ENCODE measurements around the gene GTF2B.
A peak's percentile ranks its signal among the peaks of the same experiment; 100 is the strongest.
"Not testable (repeated sequence)": the region's sequence is repeated elsewhere in the genome, so short reads cannot be mapped to it uniquely, and the experiment has no call there.

GTF2B gene

GRCh38 chr1:88900883-88901282 is 9.5 kb upstream of the GTF2B start:
- no peaks in the 10 kb centered on the region for H3K9me3 Mint-ChIP-seq

GRCh38 chr1:88897070-88897730 is 5.8 kb upstream of the GTF2B start:
- Mint-ChIP-seq H3K27ac (no peak overlapping the region), H3K9me3 (peaks cover 1% of the 10 kb centered on the region), H3K4me3 (no peak overlapping the region), H3K36me3 (ENCODE audit: low read depth) (no peaks in the 10 kb centered on the region), H3K4me1 (ENCODE audit: low read depth) (peaks cover 4% of the 10 kb centered on the region), H3K27me3 (ENCODE audit: low read depth) (no peaks in the 10 kb centered on the region)
- DNase-seq (ENCODE audit: low spot score) = no peak

More at GRCh38 chr1:88900883-88901282, 9.5 kb upstream of the GTF2B start:
- no peak for DNase-seq (ENCODE audit: low spot score)
- Mint-ChIP-seq H3K36me3 (ENCODE audit: low read depth) (no peaks in the 10 kb centered on the region), H3K27me3 (ENCODE audit: low read depth) (no peaks in the 10 kb centered on the region), H3K4me1 (ENCODE audit: low read depth) (no peaks in the 10 kb centered on the region), H3K27ac (no peak overlapping the region), H3K4me3 (no peak overlapping the region)

DNA sequence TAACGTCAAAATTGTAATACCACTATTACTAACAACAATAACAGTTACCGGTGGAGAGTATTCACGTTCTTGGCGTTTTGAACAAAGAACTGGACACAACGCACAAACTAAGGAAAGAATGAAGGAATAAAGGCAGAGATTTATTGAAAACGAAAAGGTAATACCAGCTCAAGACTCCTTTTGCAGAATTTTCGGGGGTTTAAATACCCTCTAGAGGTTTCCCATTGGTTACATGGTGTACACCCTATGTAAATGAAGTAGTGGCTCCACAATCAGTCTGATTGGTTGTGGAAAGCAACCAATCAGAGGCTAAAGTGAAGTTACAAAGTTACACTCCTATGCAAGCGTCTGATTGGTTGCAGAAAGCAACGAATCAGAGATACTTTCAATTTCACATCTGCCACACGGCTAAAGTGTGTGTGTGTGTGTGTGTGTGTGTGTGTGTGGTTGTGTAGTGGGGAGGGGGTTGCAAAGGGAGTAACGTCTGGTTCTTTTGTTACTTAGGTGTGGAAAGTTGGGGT is 1.1 kb upstream of the GTF2B start:
- DNase-seq (ENCODE audit: low spot score) = no peak

GRCh38 chr1:88891951-88892340 is 579 bp upstream of the GTF2B start:
- Mint-ChIP-seq H3K36me3 (ENCODE audit: low read depth) (peaks cover 21% of the 10 kb centered on the region), H3K4me1 (ENCODE audit: low read depth) (peaks cover 32% of the 10 kb centered on the region), H3K4me3 (peak overlapping the region; percentile 97), H3K27me3 (ENCODE audit: low read depth) (no peaks in the 10 kb centered on the region), H3K27ac (peak overlapping the region; percentile 98), H3K9me3 (peaks cover 4% of the 10 kb centered on the region)
- DNase-seq (ENCODE audit: low spot score) = no peak

More for the DNA sequence above, 1.1 kb upstream of the GTF2B start:
- H3K36me3 Mint-ChIP-seq (ENCODE audit: low read depth) = peaks cover 17% of the 10 kb centered on the region
- peak overlapping the region; percentile 97 for H3K4me3 Mint-ChIP-seq
- H3K27ac Mint-ChIP-seq = peak overlapping the region; percentile 98
- H3K27me3 Mint-ChIP-seq (ENCODE audit: low read depth) = no peaks in the 10 kb centered on the region
- peaks cover 32% of the 10 kb centered on the region for H3K4me1 Mint-ChIP-seq (ENCODE audit: low read depth)
- H3K9me3 Mint-ChIP-seq = peaks cover 4% of the 10 kb centered on the region

- peak overlapping the region; percentile 98 for H3K27ac Mint-ChIP-seq
- H3K4me1 Mint-ChIP-seq (ENCODE audit: low read depth) = peaks cover 32% of the 10 kb centered on the region
- peak overlapping the region; percentile 97 for H3K4me3 Mint-ChIP-seq
- no peaks in the 10 kb centered on the region for H3K27me3 Mint-ChIP-seq (ENCODE audit: low read depth)
- H3K36me3 Mint-ChIP-seq (ENCODE audit: low read depth) = peaks cover 26% of the 10 kb centered on the region
- H3K9me3 Mint-ChIP-seq = peaks cover 4% of the 10 kb centered on the region
- DNase-seq (ENCODE audit: low spot score) = peak; percentile 29
These were observed 513 bp downstream of the GTF2B start for GRCh38 chr1:88890791-88891317.

DNA sequence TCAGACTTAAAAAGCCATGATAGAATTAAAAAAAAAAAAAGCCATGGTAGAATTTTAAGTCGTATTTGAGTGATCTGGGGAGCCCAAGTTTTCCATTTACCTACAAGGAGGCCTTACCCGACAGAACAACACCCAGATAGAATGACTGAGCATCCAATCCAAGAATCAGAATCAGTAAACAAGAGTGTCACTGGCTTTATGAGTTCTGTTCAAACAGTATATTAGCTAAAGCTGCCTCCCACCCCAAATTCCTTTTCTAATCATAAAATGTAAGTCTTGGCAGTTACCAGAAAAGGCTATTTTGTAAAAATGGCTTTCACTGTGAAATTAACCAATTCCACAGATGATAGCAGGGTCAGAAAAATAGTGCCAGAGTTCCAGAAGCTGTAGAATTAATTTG is 1.2 kb downstream of the GTF2B start:
- peak overlapping the region; percentile 98 for H3K27ac Mint-ChIP-seq
- H3K27me3 Mint-ChIP-seq (ENCODE audit: low read depth) = no peaks in the 10 kb centered on the region
- H3K4me3 Mint-ChIP-seq = peak overlapping the region; percentile 97
- H3K36me3 Mint-ChIP-seq (ENCODE audit: low read depth) = peaks cover 26% of the 10 kb centered on the region
- peaks cover 4% of the 10 kb centered on the region for H3K9me3 Mint-ChIP-seq
- DNase-seq (ENCODE audit: low spot score) = no peak
- peaks cover 32% of the 10 kb centered on the region for H3K4me1 Mint-ChIP-seq (ENCODE audit: low read depth)

GRCh38 chr1:88888750-88889149 is 2.6 kb downstream of the GTF2B start:
- DNase-seq (ENCODE audit: low spot score) = no peak
- peaks cover 4% of the 10 kb centered on the region for H3K9me3 Mint-ChIP-seq
- peak overlapping the region; percentile 78 for H3K27ac Mint-ChIP-seq
- H3K27me3 Mint-ChIP-seq (ENCODE audit: low read depth) = no peaks in the 10 kb centered on the region
- H3K36me3 Mint-ChIP-seq (ENCODE audit: low read depth) = peaks cover 38% of the 10 kb centered on the region
- peaks cover 35% of the 10 kb centered on the region for H3K4me1 Mint-ChIP-seq (ENCODE audit: low read depth)
- peak overlapping the region; percentile 65 for H3K4me3 Mint-ChIP-seq

GRCh38 chr1:88885933-88886332 is 5.4 kb downstream of the GTF2B start:
- H3K9me3 Mint-ChIP-seq = no peaks in the 10 kb centered on the region
- H3K4me1 Mint-ChIP-seq (ENCODE audit: low read depth) = peaks cover 48% of the 10 kb centered on the region
- H3K27me3 Mint-ChIP-seq (ENCODE audit: low read depth) = no peaks in the 10 kb centered on the region
- H3K4me3 Mint-ChIP-seq = no peak overlapping the region
- peaks cover 52% of the 10 kb centered on the region for H3K36me3 Mint-ChIP-seq (ENCODE audit: low read depth)
- no peak for DNase-seq (ENCODE audit: low spot score)
- no peak overlapping the region for H3K27ac Mint-ChIP-seq

DNA sequence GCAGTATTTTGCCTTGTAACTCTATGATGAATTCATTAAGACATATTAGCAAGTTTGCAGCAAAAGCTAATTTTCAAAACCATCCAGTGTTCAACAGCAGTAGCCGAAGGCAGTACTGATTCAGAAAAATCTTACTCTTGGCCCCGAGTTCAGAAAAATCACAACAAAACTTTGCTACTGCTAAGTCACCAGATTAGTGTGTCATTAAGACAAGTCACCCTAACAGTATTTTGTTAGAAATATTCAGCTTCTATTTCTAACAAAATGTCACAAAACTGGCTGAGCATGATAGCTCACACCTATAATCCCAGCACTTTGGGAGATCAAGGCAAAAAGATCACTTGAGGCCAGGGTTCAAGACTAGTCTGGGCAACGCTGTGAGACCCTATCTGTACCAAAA is 8.2 kb downstream of the GTF2B start:
- H3K4me1 Mint-ChIP-seq (ENCODE audit: low read depth) = peaks cover 34% of the 10 kb centered on the region
- H3K4me3 Mint-ChIP-seq = no peak overlapping the region
- H3K27me3 Mint-ChIP-seq (ENCODE audit: low read depth) = no peaks in the 10 kb centered on the region
- H3K27ac Mint-ChIP-seq = no peak overlapping the region
- peaks cover 50% of the 10 kb centered on the region for H3K36me3 Mint-ChIP-seq (ENCODE audit: low read depth)
- DNase-seq (ENCODE audit: low spot score) = no peak
- H3K9me3 Mint-ChIP-seq = no peaks in the 10 kb centered on the region

DNA sequence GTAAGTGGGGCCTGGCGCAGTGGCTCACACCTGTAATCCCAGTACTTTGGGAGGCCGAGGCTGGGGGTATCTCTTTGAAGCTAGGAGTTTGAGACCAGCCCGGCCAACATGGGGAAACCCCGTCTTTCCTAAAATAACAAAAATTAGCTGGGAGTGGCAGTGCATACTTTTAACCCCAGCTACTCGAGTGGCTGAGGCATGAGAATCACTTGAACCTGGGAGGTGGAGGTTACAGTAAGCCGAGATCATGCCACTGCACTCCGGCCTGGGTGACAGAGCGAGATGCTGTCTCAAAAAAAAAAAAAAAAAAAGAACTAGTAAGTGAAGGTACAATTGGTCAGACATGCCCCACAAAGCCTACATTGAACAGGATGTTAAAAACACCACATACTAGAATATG is 10.7 kb downstream of the GTF2B start:
- Mint-ChIP-seq H3K36me3 (ENCODE audit: low read depth) (peaks cover 36% of the 10 kb centered on the region), H3K4me1 (ENCODE audit: low read depth) (peaks cover 30% of the 10 kb centered on the region)
- not testable (repeated sequence) for H3K4me3 Mint-ChIP-seq; DNase-seq (ENCODE audit: low spot score); H3K9me3 Mint-ChIP-seq; H3K27ac Mint-ChIP-seq; H3K27me3 Mint-ChIP-seq (ENCODE audit: low read depth)

DNA sequence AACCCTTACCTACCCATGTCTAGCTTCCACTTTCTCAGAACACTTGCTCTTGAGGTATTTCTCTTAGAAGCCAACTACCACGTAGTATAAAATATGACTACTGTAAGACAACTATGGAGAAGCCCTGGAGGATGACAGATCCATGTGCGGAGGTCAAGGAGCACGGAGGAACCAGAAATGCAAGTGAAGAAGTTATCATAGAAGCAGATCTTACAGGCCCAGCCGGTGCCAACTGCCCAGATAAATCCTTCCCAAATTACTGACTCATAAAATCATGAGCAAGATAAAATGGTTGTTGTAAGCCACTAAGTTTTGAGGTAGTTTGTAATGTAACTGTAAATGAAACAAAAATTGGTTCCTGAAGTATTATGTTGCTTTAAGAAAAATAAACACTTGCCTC is 12.6 kb downstream of the GTF2B start:
- H3K27ac Mint-ChIP-seq = no peak overlapping the region
- no peak for DNase-seq (ENCODE audit: low spot score)
- H3K4me1 Mint-ChIP-seq (ENCODE audit: low read depth) = peaks cover 31% of the 10 kb centered on the region
- peaks cover 28% of the 10 kb centered on the region for H3K36me3 Mint-ChIP-seq (ENCODE audit: low read depth)
- no peak overlapping the region for H3K4me3 Mint-ChIP-seq
- no peaks in the 10 kb centered on the region for H3K27me3 Mint-ChIP-seq (ENCODE audit: low read depth)
- H3K9me3 Mint-ChIP-seq = no peaks in the 10 kb centered on the region

- Mint-ChIP-seq H3K27ac (no peak overlapping the region), H3K36me3 (ENCODE audit: low read depth) (peaks cover 24% of the 10 kb centered on the region), H3K27me3 (ENCODE audit: low read depth) (no peaks in the 10 kb centered on the region), H3K9me3 (no peaks in the 10 kb centered on the region), H3K4me3 (no peak overlapping the region), H3K4me1 (ENCODE audit: low read depth) (peaks cover 25% of the 10 kb centered on the region)
- DNase-seq (ENCODE audit: low spot score) = no peak
These were observed 13.5 kb downstream of the GTF2B start for GRCh38 chr1:88877911-88878310.

- Mint-ChIP-seq H3K27me3 (ENCODE audit: low read depth) (no peaks in the 10 kb centered on the region), H3K4me3 (no peak overlapping the region), H3K4me1 (ENCODE audit: low read depth) (peaks cover 19% of the 10 kb centered on the region), H3K36me3 (ENCODE audit: low read depth) (peaks cover 24% of the 10 kb centered on the region), H3K27ac (no peak overlapping the region), H3K9me3 (no peaks in the 10 kb centered on the region)
- no peak for DNase-seq (ENCODE audit: low spot score)
These were observed 14.0 kb downstream of the GTF2B start for GRCh38 chr1:88877382-88877825.

DNA sequence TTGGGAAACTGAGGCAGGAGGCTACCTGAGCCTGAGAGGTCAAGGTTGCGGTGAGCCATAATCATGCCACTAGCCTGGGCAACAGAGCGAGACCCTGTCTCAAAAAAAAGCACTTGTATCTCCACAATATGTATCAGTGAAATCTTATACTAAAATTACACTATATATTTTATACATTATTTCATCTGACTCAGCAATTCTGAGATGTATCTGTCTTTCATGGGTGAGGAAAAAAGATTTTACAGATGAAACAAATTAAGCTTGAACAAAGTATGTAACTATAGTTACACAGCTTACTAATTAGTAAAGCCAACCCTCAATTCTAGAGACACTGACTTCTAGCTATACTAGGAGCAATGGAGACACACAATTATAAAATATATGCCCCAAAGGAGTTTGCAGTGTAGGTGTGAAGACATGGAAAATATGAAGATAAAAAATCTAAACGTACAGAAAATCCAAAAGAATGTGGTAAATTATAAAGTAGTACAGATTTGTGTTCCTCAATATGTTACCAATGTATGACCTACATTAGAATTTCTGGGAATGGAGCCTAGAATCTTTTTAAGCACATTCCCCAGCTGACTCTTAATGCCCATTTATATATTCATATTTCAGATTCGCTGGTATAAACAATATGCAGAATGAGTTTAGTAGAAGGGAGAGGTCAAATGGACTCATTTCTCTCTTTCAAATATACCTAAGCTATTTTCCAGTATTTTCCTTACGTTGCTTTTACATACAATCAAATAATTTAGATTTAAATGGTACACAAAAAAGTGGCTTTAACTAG is 14.6 kb downstream of the GTF2B start:
- Mint-ChIP-seq H3K9me3 (no peaks in the 10 kb centered on the region), H3K4me3 (no peak overlapping the region), H3K27me3 (ENCODE audit: low read depth) (no peaks in the 10 kb centered on the region), H3K36me3 (ENCODE audit: low read depth) (peaks cover 20% of the 10 kb centered on the region), H3K27ac (no peak overlapping the region), H3K4me1 (ENCODE audit: low read depth) (peaks cover 13% of the 10 kb centered on the region)
- DNase-seq (ENCODE audit: low spot score) = no peak
